SK-N-SH (cell line): ENCODE results near the gene MYOCD. TPM values are rescaled to one million over a fixed set of nuclear protein-coding genes. Genes with fewer than 3 reads are reported as not detected.

Source experiments
- CTCF ChIA-PET: fragments of 300-600, 350-600 bp; formaldehyde crosslinking; extraction: SDS; loops from one replicate; lab custom pipeline; 2021; lab: Yijun Ruan, JAX
- POLR2A ChIA-PET: fragments of 350-600 bp; sonication (Branson Sonifier 250); formaldehyde crosslinking; extraction: SDS; loops from one replicate; lab custom pipeline; 2020; ENCODE audit warnings: antibody characterized with exemption, inconsistent platforms; lab: Yijun Ruan, JAX
- DNase-seq: peaks from one replicate; pipeline ENCODE4 v3.0.0; 2012
- H2AFZ ChIP-seq: fragments of 200-600 bp; sonication (generic); 2 replicates; pipeline ENCODE4 v1.8.1; 2016; ENCODE audit warnings: antibody characterized with exemption, mild to moderate bottlenecking, low read depth
- H3F3A ChIP-seq: fragments of 200-600 bp; sonication (generic); replicated peaks from 2 replicates; pipeline ENCODE3; 2016; ENCODE audit warnings: antibody characterized with exemption, mild to moderate bottlenecking; ENCODE audit not compliant: insufficient read depth
- H3K27ac ChIP-seq, 2 experiments: fragments of 200-500 bp in 1 of 2; fragments of 200-600 bp in 1 of 2; sonication (Bioruptor generic) in 1 of 2; sonication (generic), shearing (Covaris generic) in 1 of 2; 2 replicates each; pipeline versions ENCODE4 v1.5.1 to v1.6.1; 2014 to 2016; ENCODE audit warnings: low read depth in 2 of 2, inconsistent platforms in 1 of 2, low read length in 1 of 2, mild to moderate bottlenecking in 1 of 2, mixed read lengths in 1 of 2
- H3K27me3 ChIP-seq: fragments of 200-600 bp; sonication (generic), shearing (Covaris generic); 2 replicates; pipeline ENCODE4 v1.6.1; 2016; ENCODE audit warnings: mixed run types; ENCODE audit not compliant: insufficient read depth
- H3K36me3 ChIP-seq, 2 experiments: fragments of 200-500 bp in 1 of 2; fragments of 200-600 bp in 1 of 2; sonication (Bioruptor generic) in 1 of 2; sonication (generic) in 1 of 2; replicated peaks in 1 of 2; 2 replicates each; pipeline versions ENCODE3 to v1.5.1; 2014 to 2016; ENCODE audit warnings: low read length in 1 of 2, mild to moderate bottlenecking in 1 of 2; ENCODE audit not compliant: insufficient read depth in 2 of 2, control insufficient read depth in 1 of 2
- H3K4me1 ChIP-seq, 2 experiments: fragments of 200-500 bp in 1 of 2; fragments of 200-600 bp in 1 of 2; sonication (Bioruptor generic) in 1 of 2; sonication (generic), shearing (Covaris generic) in 1 of 2; 2 replicates each; pipeline versions ENCODE4 v1.5.1 to v1.6.1; 2014 to 2016; ENCODE audit warnings: low read depth in 1 of 2, low read length in 1 of 2, mixed run types in 1 of 2; ENCODE audit not compliant: insufficient read depth in 2 of 2, control insufficient read depth in 1 of 2
- H3K4me2 ChIP-seq: fragments of 200-600 bp; sonication (generic), shearing (Covaris generic); 2 replicates; pipeline ENCODE4 v1.6.1; 2017; ENCODE audit warnings: mixed run types
- H3K4me3 ChIP-seq, 2 experiments: fragments of 200-500 bp in 1 of 2; fragments of 200-600 bp in 1 of 2; sonication (Bioruptor generic) in 1 of 2; sonication (generic), shearing (Covaris generic) in 1 of 2; 2 replicates each; pipeline versions ENCODE4 v1.5.1 to v1.8.1; 2014 to 2016; ENCODE audit warnings: low read depth in 2 of 2, inconsistent platforms in 1 of 2, low read length in 1 of 2, mild to moderate bottlenecking in 1 of 2, mixed read lengths in 1 of 2, moderate library complexity in 1 of 2
- H3K79me2 ChIP-seq: fragments of 200-600 bp; sonication (generic); 2 replicates; pipeline ENCODE4 v1.8.1; 2017; ENCODE audit warnings: mild to moderate bottlenecking; ENCODE audit not compliant: insufficient read depth
- H3K9ac ChIP-seq: fragments of 200-600 bp; sonication (generic); 2 replicates; pipeline ENCODE4 v1.6.1; 2017; ENCODE audit warnings: mixed run types
- H3K9me2 ChIP-seq: fragments of 200-600 bp; sonication (generic); 2 replicates; pipeline ENCODE4 v1.6.1; 2017; ENCODE audit warnings: mixed run types
- H3K9me3 ChIP-seq: fragments of 200-600 bp; sonication (generic); 2 replicates; pipeline ENCODE4 v1.6.1; 2017; ENCODE audit warnings: mixed run types, mild to moderate bottlenecking, moderate library complexity
- H4K20me1 ChIP-seq: fragments of 200-600 bp; sonication (generic); 2 replicates; pipeline ENCODE4 v1.6.1; 2017; ENCODE audit warnings: mild to moderate bottlenecking, mixed run types; ENCODE audit not compliant: insufficient read depth
- CHD2 ChIP-seq: fragments of 150-350 bp; IDR thresholded peaks from 2 replicates; pipeline ENCODE4 v1.6.1; 2018; ENCODE audit warnings: low read length; ENCODE audit not compliant: partially characterized antibody
- ELF1 ChIP-seq: IDR thresholded peaks from 2 replicates; pipeline ENCODE4 v1.4.0; 2012
- EP300 ChIP-seq, 2 experiments: IDR thresholded peaks; 2 replicates each; pipeline versions ENCODE4 v1.4.0 to v1.6.1; 2012; ENCODE audit warnings: borderline replicate concordance in 1 of 2, low read depth in 1 of 2, low read length in 1 of 2
- EZH2phosphoT487 ChIP-seq: fragments of 200-600 bp; sonication (generic); IDR thresholded peaks from 2 replicates; pipeline ENCODE4 v1.6.1; 2017; ENCODE audit warnings: low read depth, mixed run types, mild to moderate bottlenecking, antibody characterized with exemption, moderate library complexity, borderline replicate concordance
- FOSL2 ChIP-seq: IDR thresholded peaks from 2 replicates; pipeline ENCODE4 v1.4.0; 2012; ENCODE audit warnings: low read depth, mild to moderate bottlenecking, moderate library complexity, borderline replicate concordance
- FOXJ3 ChIP-seq: sonication (generic); formaldehyde crosslinking; IDR thresholded peaks from 2 replicates; pipeline ENCODE4 v1.5.1; 2020; ENCODE audit warnings: mild to moderate bottlenecking, missing genetic modification reagents
- FOXM1 ChIP-seq: IDR thresholded peaks from 2 replicates; pipeline ENCODE4 v1.4.0; 2012; ENCODE audit warnings: low read depth, mild to moderate bottlenecking
- GABPA ChIP-seq: IDR thresholded peaks from 2 replicates; pipeline ENCODE4 v1.4.0; 2012; ENCODE audit warnings: low read depth, mild to moderate bottlenecking
- MEF2A ChIP-seq: IDR thresholded peaks from 2 replicates; pipeline ENCODE4 v1.4.0; 2012; ENCODE audit warnings: low read depth, borderline replicate concordance
- NFIC ChIP-seq: IDR thresholded peaks from 2 replicates; pipeline ENCODE4 v1.4.0; 2012; ENCODE audit warnings: borderline replicate concordance
- RCOR1 ChIP-seq: fragments of 150-350 bp; IDR thresholded peaks from 2 replicates; pipeline ENCODE4 v1.6.1; 2017; ENCODE audit warnings: antibody characterized with exemption, low read length
- RFX5 ChIP-seq: IDR thresholded peaks from 2 replicates; pipeline ENCODE4 v1.6.1; 2012; ENCODE audit warnings: mild to moderate bottlenecking, improper control_type of control experiment, low read length
- TAF1 ChIP-seq: IDR thresholded peaks from 2 replicates; pipeline ENCODE4 v1.6.1; 2012; ENCODE audit warnings: low read depth, mild to moderate bottlenecking, low read length, moderate library complexity, borderline replicate concordance
- TCF12 ChIP-seq: IDR thresholded peaks from 2 replicates; pipeline ENCODE4 v1.4.0; 2012
- TEAD4 ChIP-seq: IDR thresholded peaks from 2 replicates; pipeline ENCODE4 v1.4.0; 2012; ENCODE audit warnings: mild to moderate bottlenecking, borderline replicate concordance; ENCODE audit not compliant: insufficient read depth
- YY1 ChIP-seq: IDR thresholded peaks from 2 replicates; pipeline ENCODE4 v1.4.0; 2012; ENCODE audit warnings: low read depth, mild to moderate bottlenecking
- WGBS: methylation state at CpG from one replicate; pipeline ENCODE4 v1.1.6; 2017; ENCODE audit warnings: low lambda C conversion rate; 5-methylcytosine and 5-hydroxymethylcytosine counted together
- polyA plus RNA-seq, 3 experiments: library from polyadenylated mRNA; depleted of rRNA; stranded (reverse); fragments of >200 nt; gene quantifications; 2 replicates each; pipeline ENCODE4 v1.2.3, GENCODE V29; 2012
- TF ChIP-seq, protein P1 (sequence below): IDR thresholded peaks from 2 replicates; pipeline ENCODE4 v1.4.0; 2012; ENCODE audit warnings: low read depth, borderline replicate concordance
- TF ChIP-seq, protein P2 (sequence below): fragments of 150-350 bp; IDR thresholded peaks from 2 replicates; pipeline ENCODE4 v1.6.1; 2017; ENCODE audit warnings: antibody characterized with exemption, low read length, low read depth, borderline replicate concordance
- TF ChIP-seq, protein P3 (sequence below): IDR thresholded peaks from 2 replicates; pipeline ENCODE4; 2012
- TF ChIP-seq, protein P4 (sequence below): fragments of 150-350 bp; IDR thresholded peaks from 2 replicates; pipeline ENCODE4 v1.6.1; 2016; ENCODE audit warnings: mild to moderate bottlenecking, low read depth, low read length
- TF ChIP-seq, protein P5 (sequence below): IDR thresholded peaks from 2 replicates; pipeline ENCODE4 v1.6.1; 2012; ENCODE audit warnings: mild to moderate bottlenecking, low read depth, low read length, moderate library complexity

Gene MYOCD
- polyA plus RNA-seq, 1 of the 3 experiments (the other 2 are of a cell fraction) = not detected

DNA sequence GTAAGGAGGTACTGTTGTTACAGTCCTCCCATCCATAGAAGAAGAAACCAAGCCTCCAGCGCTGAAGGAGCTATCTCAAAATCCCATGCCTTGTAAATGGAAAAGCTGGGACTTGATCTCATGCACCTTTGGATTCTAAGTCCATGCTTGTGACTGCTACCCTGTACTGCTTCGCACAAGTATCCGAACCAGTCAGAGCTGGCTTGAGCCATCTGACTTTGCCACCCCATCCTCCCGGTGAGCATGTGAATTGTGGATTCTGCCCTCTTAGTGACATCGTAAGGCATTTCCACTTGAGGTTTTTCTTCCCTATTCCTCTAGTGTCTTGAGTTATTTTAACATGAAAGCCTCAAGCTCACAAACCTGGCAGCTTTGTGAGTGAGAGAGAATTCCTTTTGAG, 15.3 kb downstream of the MYOCD start:
- no peaks in the 10 kb centered on the region for H3K9me2 ChIP-seq
- H3K4me3 ChIP-seq = no peak overlapping the region
- no peaks in the 10 kb centered on the region for H3K36me3 ChIP-seq
- CTCF ChIA-PET = no interaction called here
- TF ChIP-seq TCF12 = no peak
- no peak for TF ChIP-seq FOXM1
- no peak for TF ChIP-seq TEAD4
- no peak for TF ChIP-seq EP300 (IDR thresholded peaks at IDR 0.05; ENCODE audit: borderline replicate concordance in 1 of 2, low read depth in 1 of 2, low read length in 1 of 2)
- no peak for TF ChIP-seq CHD2
- TF ChIP-seq RCOR1 = no peak
- no peak for TF ChIP-seq FOSL2
- TF ChIP-seq ELF1 = no peak
- no peak for TF ChIP-seq EZH2phosphoT487
- no peak for TF ChIP-seq GABPA
- TF ChIP-seq, protein P1, sequence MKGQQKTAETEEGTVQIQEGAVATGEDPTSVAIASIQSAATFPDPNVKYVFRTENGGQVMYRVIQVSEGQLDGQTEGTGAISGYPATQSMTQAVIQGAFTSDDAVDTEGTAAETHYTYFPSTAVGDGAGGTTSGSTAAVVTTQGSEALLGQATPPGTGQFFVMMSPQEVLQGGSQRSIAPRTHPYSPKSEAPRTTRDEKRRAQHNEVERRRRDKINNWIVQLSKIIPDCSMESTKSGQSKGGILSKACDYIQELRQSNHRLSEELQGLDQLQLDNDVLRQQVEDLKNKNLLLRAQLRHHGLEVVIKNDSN = no peak
- TF ChIP-seq TAF1 = no peak
- TF ChIP-seq NFIC = no peak
- TF ChIP-seq, protein P2, sequence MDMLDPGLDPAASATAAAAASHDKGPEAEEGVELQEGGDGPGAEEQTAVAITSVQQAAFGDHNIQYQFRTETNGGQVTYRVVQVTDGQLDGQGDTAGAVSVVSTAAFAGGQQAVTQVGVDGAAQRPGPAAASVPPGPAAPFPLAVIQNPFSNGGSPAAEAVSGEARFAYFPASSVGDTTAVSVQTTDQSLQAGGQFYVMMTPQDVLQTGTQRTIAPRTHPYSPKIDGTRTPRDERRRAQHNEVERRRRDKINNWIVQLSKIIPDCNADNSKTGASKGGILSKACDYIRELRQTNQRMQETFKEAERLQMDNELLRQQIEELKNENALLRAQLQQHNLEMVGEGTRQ = no peak
- TF ChIP-seq RFX5 = no peak
- TF ChIP-seq FOXJ3 (CRISPR knock-in tag) = no peak
- TF ChIP-seq, all 33 proteins: peak for 0
- Histone ChIP-seq H3K79me2 (no peaks in the 10 kb centered on the region), H3K27ac (no peak overlapping the region), H3K4me1 (no peaks in the 10 kb centered on the region), H3F3A (no peaks in the 10 kb centered on the region), H4K20me1 (no peaks in the 10 kb centered on the region), H3K9me3 (no peaks in the 10 kb centered on the region), H3K27me3 (peaks cover 29% of the 10 kb centered on the region), H3K9ac (no peak overlapping the region), H3K4me2 (no peak overlapping the region), H2AFZ (no peak overlapping the region)
- WGBS = 21% methylated on average over 5 of the region's 5 CpGs
- POLR2A ChIA-PET = no interaction called here
- DNase-seq = no peak

DNA sequence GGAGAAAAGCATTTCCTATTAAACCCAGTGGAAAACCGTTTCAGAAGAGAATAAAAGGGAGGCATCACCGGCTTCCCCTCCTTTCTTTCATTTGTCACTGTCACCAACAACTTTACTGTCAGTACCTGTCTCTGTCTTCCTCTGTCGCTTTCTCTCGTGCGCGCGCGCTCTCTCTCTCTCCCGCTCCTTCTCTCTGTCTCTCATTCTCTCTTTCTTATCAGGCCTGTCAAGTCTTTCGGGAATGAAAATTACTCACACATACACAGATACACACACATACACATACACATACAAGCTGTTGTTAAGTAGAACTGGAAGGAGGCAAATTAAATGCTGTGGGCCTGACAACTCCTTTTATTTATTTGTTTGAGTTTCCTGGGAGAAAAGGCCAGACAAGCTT, 17.6 kb downstream of the MYOCD start:
- no peak for DNase-seq
- Histone ChIP-seq H3K9ac (no peak overlapping the region), H3K4me2 (no peak overlapping the region), H3K79me2 (no peaks in the 10 kb centered on the region), H4K20me1 (no peaks in the 10 kb centered on the region), H3K36me3 (no peaks in the 10 kb centered on the region), H3K4me3 (no peak overlapping the region), H3K27ac (no peak overlapping the region), H2AFZ (no peak overlapping the region), H3K27me3 (peaks cover 29% of the 10 kb centered on the region), H3K9me3 (no peaks in the 10 kb centered on the region), H3K9me2 (no peaks in the 10 kb centered on the region), H3F3A (no peaks in the 10 kb centered on the region), H3K4me1 (no peaks in the 10 kb centered on the region)
- ChIA-PET POLR2A (no interaction called here), CTCF (no interaction called here)
- WGBS = 45% methylated on average over 10 of the region's 10 CpGs
- TF ChIP-seq MEF2A (no peak), ELF1 (no peak), YY1 (no peak), EZH2phosphoT487 (no peak)
- TF ChIP-seq, protein P3, sequence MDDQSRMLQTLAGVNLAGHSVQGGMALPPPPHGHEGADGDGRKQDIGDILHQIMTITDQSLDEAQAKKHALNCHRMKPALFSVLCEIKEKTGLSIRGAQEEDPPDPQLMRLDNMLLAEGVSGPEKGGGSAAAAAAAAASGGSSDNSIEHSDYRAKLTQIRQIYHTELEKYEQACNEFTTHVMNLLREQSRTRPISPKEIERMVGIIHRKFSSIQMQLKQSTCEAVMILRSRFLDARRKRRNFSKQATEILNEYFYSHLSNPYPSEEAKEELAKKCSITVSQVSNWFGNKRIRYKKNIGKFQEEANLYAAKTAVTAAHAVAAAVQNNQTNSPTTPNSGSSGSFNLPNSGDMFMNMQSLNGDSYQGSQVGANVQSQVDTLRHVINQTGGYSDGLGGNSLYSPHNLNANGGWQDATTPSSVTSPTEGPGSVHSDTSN = no peak
- TF ChIP-seq, protein P4, sequence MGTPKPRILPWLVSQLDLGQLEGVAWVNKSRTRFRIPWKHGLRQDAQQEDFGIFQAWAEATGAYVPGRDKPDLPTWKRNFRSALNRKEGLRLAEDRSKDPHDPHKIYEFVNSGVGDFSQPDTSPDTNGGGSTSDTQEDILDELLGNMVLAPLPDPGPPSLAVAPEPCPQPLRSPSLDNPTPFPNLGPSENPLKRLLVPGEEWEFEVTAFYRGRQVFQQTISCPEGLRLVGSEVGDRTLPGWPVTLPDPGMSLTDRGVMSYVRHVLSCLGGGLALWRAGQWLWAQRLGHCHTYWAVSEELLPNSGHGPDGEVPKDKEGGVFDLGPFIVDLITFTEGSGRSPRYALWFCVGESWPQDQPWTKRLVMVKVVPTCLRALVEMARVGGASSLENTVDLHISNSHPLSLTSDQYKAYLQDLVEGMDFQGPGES = no peak
- TF ChIP-seq, protein P5, sequence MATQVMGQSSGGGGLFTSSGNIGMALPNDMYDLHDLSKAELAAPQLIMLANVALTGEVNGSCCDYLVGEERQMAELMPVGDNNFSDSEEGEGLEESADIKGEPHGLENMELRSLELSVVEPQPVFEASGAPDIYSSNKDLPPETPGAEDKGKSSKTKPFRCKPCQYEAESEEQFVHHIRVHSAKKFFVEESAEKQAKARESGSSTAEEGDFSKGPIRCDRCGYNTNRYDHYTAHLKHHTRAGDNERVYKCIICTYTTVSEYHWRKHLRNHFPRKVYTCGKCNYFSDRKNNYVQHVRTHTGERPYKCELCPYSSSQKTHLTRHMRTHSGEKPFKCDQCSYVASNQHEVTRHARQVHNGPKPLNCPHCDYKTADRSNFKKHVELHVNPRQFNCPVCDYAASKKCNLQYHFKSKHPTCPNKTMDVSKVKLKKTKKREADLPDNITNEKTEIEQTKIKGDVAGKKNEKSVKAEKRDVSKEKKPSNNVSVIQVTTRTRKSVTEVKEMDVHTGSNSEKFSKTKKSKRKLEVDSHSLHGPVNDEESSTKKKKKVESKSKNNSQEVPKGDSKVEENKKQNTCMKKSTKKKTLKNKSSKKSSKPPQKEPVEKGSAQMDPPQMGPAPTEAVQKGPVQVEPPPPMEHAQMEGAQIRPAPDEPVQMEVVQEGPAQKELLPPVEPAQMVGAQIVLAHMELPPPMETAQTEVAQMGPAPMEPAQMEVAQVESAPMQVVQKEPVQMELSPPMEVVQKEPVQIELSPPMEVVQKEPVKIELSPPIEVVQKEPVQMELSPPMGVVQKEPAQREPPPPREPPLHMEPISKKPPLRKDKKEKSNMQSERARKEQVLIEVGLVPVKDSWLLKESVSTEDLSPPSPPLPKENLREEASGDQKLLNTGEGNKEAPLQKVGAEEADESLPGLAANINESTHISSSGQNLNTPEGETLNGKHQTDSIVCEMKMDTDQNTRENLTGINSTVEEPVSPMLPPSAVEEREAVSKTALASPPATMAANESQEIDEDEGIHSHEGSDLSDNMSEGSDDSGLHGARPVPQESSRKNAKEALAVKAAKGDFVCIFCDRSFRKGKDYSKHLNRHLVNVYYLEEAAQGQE = no peak
